Transverse colon (tissue), 1 donor: ENCODE results near the gene STX8.

Source experiments
- EP300 ChIP-seq: sonication (generic); formaldehyde crosslinking; IDR thresholded peaks from one replicate; pipeline ENCODE4 v1.6.1; 2017; ENCODE audit warnings: antibody characterized with exemption, low read depth
- POLR2A ChIP-seq: fragments of 450-650 bp; IDR thresholded peaks from one replicate; pipeline ENCODE4 v1.6.1; 2016; ENCODE audit warnings: antibody characterized with exemption, mild to moderate bottlenecking, moderate library complexity

DNA sequence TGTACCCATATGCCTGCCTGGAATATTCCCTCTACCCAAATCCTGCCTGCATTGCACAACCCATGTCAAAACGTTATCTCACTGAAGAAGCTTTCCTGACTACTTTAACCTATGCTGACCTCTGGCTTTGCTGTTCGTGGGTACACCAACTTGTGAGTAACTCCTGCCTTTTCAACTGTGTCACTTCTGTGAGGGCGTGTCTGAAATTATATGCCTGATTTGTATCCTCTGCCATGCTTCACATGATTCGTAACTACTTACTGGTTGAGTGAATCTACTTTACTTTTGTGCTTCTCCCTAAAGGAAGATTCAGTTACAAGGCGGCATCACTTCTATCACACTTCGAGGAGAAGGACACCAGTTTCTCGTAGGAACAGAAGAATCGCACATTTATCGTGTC lies 36.4 kb upstream of the STX8 start:
- TF ChIP-seq POLR2A = no peak
- TF ChIP-seq EP300 = no peak
